WTC11 (cell line): ENCODE data around the gene CSNK1A1. TPM values are rescaled to one million over a fixed set of nuclear protein-coding genes. Genes with fewer than 3 reads are reported as not detected.

Experiments
- ATAC-seq: fragments of 200-7000 bp; cut with Tn5 transposase; 2 replicates; pipeline ENCODE4 v1.10.0; 2021; ENCODE audit warnings: mild to moderate bottlenecking, moderate library complexity
- CTCF ChIA-PET: fragments of 300-600 bp; sonication (Branson Sonifier 250); formaldehyde crosslinking; loops from one replicate; lab custom pipeline; 2021; ENCODE audit warnings: antibody characterized with exemption; lab: Charles Lee
- POLR2A ChIA-PET: fragments of 350-600 bp; sonication (Branson Sonifier 250); formaldehyde crosslinking; loops from one replicate; lab custom pipeline; 2021; ENCODE audit warnings: antibody characterized with exemption; lab: Charles Lee
- DNase-seq: peaks from one replicate; pipeline ENCODE4 v3.0.0; 2021; ENCODE audit warnings: low spot score
- H3K27ac Mint-ChIP-seq: 2 replicates; pipeline ENCODE4 v1.8.0; 2021; ENCODE audit warnings: mixed read lengths
- H3K27me3 Mint-ChIP-seq: 2 replicates; pipeline ENCODE4 v1.8.0; 2021; ENCODE audit warnings: low read depth, mild to moderate bottlenecking, moderate library complexity, mixed read lengths
- H3K36me3 Mint-ChIP-seq: 2 replicates; pipeline ENCODE4 v1.8.0; 2021; ENCODE audit warnings: mixed read lengths
- H3K4me1 Mint-ChIP-seq: 2 replicates; pipeline ENCODE4 v1.8.0; 2022; ENCODE audit warnings: mixed read lengths
- H3K4me3 Mint-ChIP-seq: 2 replicates; pipeline ENCODE4 v1.8.0; 2021; ENCODE audit warnings: mild to moderate bottlenecking, moderate library complexity, mixed read lengths
- H3K9me3 Mint-ChIP-seq: 2 replicates; pipeline ENCODE4 v1.8.0; 2021; ENCODE audit warnings: mixed read lengths
- AFF4 ChIP-seq: sonication (generic); formaldehyde crosslinking; IDR thresholded peaks from 2 replicates; pipeline ENCODE4 v1.8.1; 2023; ENCODE audit warnings: mild to moderate bottlenecking, missing genetic modification reagents, borderline replicate concordance
- EMX1 ChIP-seq: fragments of 250-450 bp; sonication (Bioruptor Pico); IDR thresholded peaks from 2 replicates; pipeline ENCODE4 v1.8.0; 2021; ENCODE audit warnings: mild to moderate bottlenecking
- ERG ChIP-seq: fragments of 250-450 bp; sonication (Bioruptor Pico); IDR thresholded peaks from 2 replicates; pipeline ENCODE4 v1.8.0; 2021; ENCODE audit warnings: mild to moderate bottlenecking
- ESRRA ChIP-seq: sonication (generic); formaldehyde crosslinking; IDR thresholded peaks from 2 replicates; pipeline ENCODE4 v1.8.1; 2022; ENCODE audit warnings: mild to moderate bottlenecking, missing genetic modification reagents, borderline replicate concordance
- FOXJ3 ChIP-seq: sonication (generic); formaldehyde crosslinking; IDR thresholded peaks from 2 replicates; pipeline ENCODE4 v1.9.0; 2021; ENCODE audit warnings: missing genetic modification reagents, mild to moderate bottlenecking, borderline replicate concordance
- FOXP1 ChIP-seq: sonication (generic); formaldehyde crosslinking; IDR thresholded peaks from 2 replicates; pipeline ENCODE4 v1.8.0; 2022; ENCODE audit warnings: missing genetic modification reagents, mild to moderate bottlenecking, moderate library complexity, borderline replicate concordance
- GTF2I ChIP-seq: fragments of 250-450 bp; sonication (Bioruptor Pico); conservative IDR thresholded peaks from 2 replicates; pipeline ENCODE4 v1.4.0; 2021; ENCODE audit warnings: mild to moderate bottlenecking
- MLX ChIP-seq: sonication (generic); formaldehyde crosslinking; IDR thresholded peaks from 2 replicates; pipeline ENCODE4 v1.8.1; 2023; ENCODE audit warnings: mild to moderate bottlenecking, missing genetic modification reagents, moderate library complexity
- NFATC4 ChIP-seq: fragments of 250-450 bp; sonication (Bioruptor Pico); IDR thresholded peaks from 2 replicates; pipeline ENCODE4 v1.9.0; 2021; ENCODE audit warnings: mild to moderate bottlenecking
- NFE2L1 ChIP-seq: sonication (generic); formaldehyde crosslinking; IDR thresholded peaks from 2 replicates; pipeline ENCODE4 v1.8.1; 2023; ENCODE audit warnings: missing genetic modification reagents
- NR2C2 ChIP-seq: sonication (generic); formaldehyde crosslinking; IDR thresholded peaks from 2 replicates; pipeline ENCODE4 v1.8.0; 2022; ENCODE audit warnings: mild to moderate bottlenecking, missing genetic modification reagents
- PRRX2 ChIP-seq: fragments of 250-450 bp; sonication (Bioruptor Pico); IDR thresholded peaks from 2 replicates; pipeline ENCODE4 v1.8.0; 2021; ENCODE audit warnings: mild to moderate bottlenecking
- SP1 ChIP-seq: sonication (generic); formaldehyde crosslinking; conservative IDR thresholded peaks from 2 replicates; pipeline ENCODE4 v1.8.1; 2022; ENCODE audit warnings: missing genetic modification reagents
- STAT6 ChIP-seq: sonication (generic); formaldehyde crosslinking; conservative IDR thresholded peaks from 2 replicates; pipeline ENCODE4 v1.8.1; 2023; ENCODE audit warnings: mild to moderate bottlenecking, low read depth, missing genetic modification reagents, moderate library complexity
- TP53 ChIP-seq: sonication (generic); formaldehyde crosslinking; IDR thresholded peaks from 2 replicates; pipeline ENCODE4 v1.8.1; 2023; ENCODE audit warnings: mild to moderate bottlenecking, missing genetic modification reagents
- ZBTB21 ChIP-seq: sonication (generic); formaldehyde crosslinking; IDR thresholded peaks from 2 replicates; pipeline ENCODE4 v1.8.1; 2023; ENCODE audit warnings: mild to moderate bottlenecking, missing genetic modification reagents, borderline replicate concordance
- ZNF121 ChIP-seq: sonication (generic); formaldehyde crosslinking; IDR thresholded peaks from 2 replicates; pipeline ENCODE4 v1.8.0; 2023; ENCODE audit warnings: missing genetic modification reagents
- ZNF263 ChIP-seq: sonication (generic); formaldehyde crosslinking; IDR thresholded peaks from 2 replicates; pipeline ENCODE4 v1.8.1; 2022; ENCODE audit warnings: low read depth, mild to moderate bottlenecking, moderate library complexity, missing genetic modification reagents
- ZNF396 ChIP-seq: fragments of 250-450 bp; sonication (Bioruptor Pico); IDR thresholded peaks from 2 replicates; pipeline ENCODE4 v1.8.0; 2021; ENCODE audit warnings: mild to moderate bottlenecking, moderate library complexity, borderline replicate concordance
- ZNF416 ChIP-seq: fragments of 250-450 bp; sonication (Bioruptor Pico); IDR thresholded peaks from 2 replicates; pipeline ENCODE4 v1.9.0; 2021; ENCODE audit warnings: mild to moderate bottlenecking, inconsistent platforms
- ZNF423 ChIP-seq: fragments of 250-450 bp; sonication (Bioruptor Pico); IDR thresholded peaks from 2 replicates; pipeline ENCODE4 v2.1.2; 2022; ENCODE audit warnings: mild to moderate bottlenecking, moderate library complexity
- ZNF512 ChIP-seq: sonication (generic); formaldehyde crosslinking; IDR thresholded peaks from 2 replicates; pipeline ENCODE4 v1.8.1; 2022; ENCODE audit warnings: missing genetic modification reagents, borderline replicate concordance
- ZSCAN18 ChIP-seq: fragments of 250-450 bp; sonication (Bioruptor Pico); IDR thresholded peaks from 2 replicates; pipeline ENCODE4 v2.1.2; 2022; ENCODE audit warnings: mild to moderate bottlenecking, moderate library complexity
- total RNA-seq: library from RNA; stranded (reverse); gene quantifications from 3 replicates; pipeline ENCODE4 v1.2.3, GENCODE V29; 2021

The CSNK1A1 gene
- total RNA-seq, 1 experiment from 2014 or later, result 276 TPM

- TF ChIP-seq ZNF512 (CRISPR knock-in tag) (no peak), ZNF416 (CRISPR knock-in tag) (no peak), MLX (no peak), ESRRA (CRISPR knock-in tag) (no peak), ZBTB21 (CRISPR knock-in tag) (no peak), ZNF121 (no peak), TP53 (CRISPR knock-in tag) (peak; percentile 30; the same call in 1 of the 2 replicates), FOXP1 (CRISPR knock-in tag) (peak; percentile 65; the same call in 1 of the 2 replicates), ZNF396 (CRISPR knock-in tag) (no peak), ZNF423 (CRISPR knock-in tag) (peak; percentile 49; the same call in 1 of the 2 replicates), STAT6 (CRISPR knock-in tag) (peak; percentile 69; the same call in 1 of the 2 replicates), ZNF263 (CRISPR knock-in tag) (no peak), PRRX2 (no peak), ERG (CRISPR knock-in tag) (no peak), EMX1 (CRISPR knock-in tag) (no peak), AFF4 (CRISPR knock-in tag) (no peak)
These were observed 30.1 kb upstream of the CSNK1A1 start, which contains the start of gene ARHGEF37 (continued) for GRCh38 chr5:149581192-149581861.

GRCh38 chr5:149580808-149581191, 29.6 kb upstream of the CSNK1A1 start:
- H3K4me3 Mint-ChIP-seq, result peak overlapping the region; percentile 72
- H3K9me3 Mint-ChIP-seq, result no peaks in the 10 kb centered on the region
- H3K4me1 Mint-ChIP-seq, result peaks cover 18% of the 10 kb centered on the region
- DNase-seq, result no peak
- no peak overlapping the region for H3K27ac Mint-ChIP-seq
- peak; percentile 18 for ATAC-seq
- ChIA-PET CTCF (interaction anchor here (0.7 to 2.4 kb wide), 6 partner anchors 16 to 146 kb away, joined by 4 to 17 read pairs (median 6); no protein-coding TSS in a partner anchor), POLR2A (no interaction called here)
- peaks cover 35% of the 10 kb centered on the region for H3K27me3 Mint-ChIP-seq
- no peaks in the 10 kb centered on the region for H3K36me3 Mint-ChIP-seq
- TF ChIP-seq FOXJ3 (CRISPR knock-in tag) (no peak), NFE2L1 (no peak), SP1 (CRISPR knock-in tag) (no peak), ZSCAN18 (no peak), NFATC4 (CRISPR knock-in tag) (no peak), NR2C2 (no peak), GTF2I (CRISPR knock-in tag) (no peak)
